OCI-LY1 (cell line): ENCODE results near the gene MGST2.
"Not testable (repeated sequence)": the region's sequence is repeated elsewhere in the genome, so short reads cannot be mapped to it uniquely, and the experiment has no call there.

Source experiments
- H2AFZ ChIP-seq: fragments of 200-600 bp; sonication (generic), shearing (Covaris generic); 2 replicates; pipeline ENCODE4 v1.6.0; 2014; ENCODE audit warnings: antibody characterized with exemption, mild to moderate bottlenecking, low read length
- H3F3A ChIP-seq: fragments of 200-600 bp; sonication (generic), shearing (Covaris generic); 2 replicates; pipeline ENCODE4 v1.6.0; 2014; ENCODE audit warnings: mild to moderate bottlenecking, antibody characterized with exemption, low read length, moderate library complexity; ENCODE audit not compliant: insufficient read depth
- H3K27ac ChIP-seq: fragments of 200-600 bp; sonication (generic); 2 replicates; pipeline ENCODE4 v1.5.1; 2014; ENCODE audit warnings: low read length, mixed run types, mild to moderate bottlenecking, low read depth; ENCODE audit not compliant: poor library complexity, severe bottlenecking
- H3K27me3 ChIP-seq: fragments of 200-600 bp; sonication (generic); 2 replicates; pipeline ENCODE4 v1.6.0; 2014; ENCODE audit warnings: antibody characterized with exemption, mild to moderate bottlenecking, low read length, moderate library complexity; ENCODE audit not compliant: insufficient read depth
- H3K36me3 ChIP-seq: fragments of 200-600 bp; sonication (generic); 2 replicates; pipeline ENCODE4 v1.6.1; 2014; ENCODE audit warnings: mild to moderate bottlenecking, antibody characterized with exemption, low read length, moderate library complexity, mixed read lengths; ENCODE audit not compliant: insufficient read depth
- H3K4me1 ChIP-seq: fragments of 200-600 bp; sonication (generic); 2 replicates; pipeline ENCODE4 v1.5.1; 2014; ENCODE audit warnings: mild to moderate bottlenecking, low read length, moderate library complexity; ENCODE audit not compliant: insufficient read depth, severe bottlenecking
- H3K4me2 ChIP-seq: fragments of 200-600 bp; sonication (generic), shearing (Covaris generic); 2 replicates; pipeline ENCODE4 v1.6.1; 2014; ENCODE audit warnings: low read length
- H3K4me3 ChIP-seq: fragments of 200-600 bp; sonication (generic); 2 replicates; pipeline ENCODE4 v1.5.1; 2014; ENCODE audit warnings: low read length, low read depth, mild to moderate bottlenecking, mixed read lengths; ENCODE audit not compliant: poor library complexity, severe bottlenecking
- H3K79me2 ChIP-seq: fragments of 200-600 bp; shearing (Covaris generic); 2 replicates; pipeline ENCODE4 v1.6.1; 2016; ENCODE audit warnings: mixed run types, low read length, mixed read lengths; ENCODE audit not compliant: insufficient read depth
- H3K9ac ChIP-seq: fragments of 200-600 bp; sonication (generic), shearing (Covaris generic); 2 replicates; pipeline ENCODE4 v1.6.1; 2014; ENCODE audit warnings: mild to moderate bottlenecking, low read length, mixed read lengths
- H3K9me2 ChIP-seq: fragments of 200-600 bp; sonication (generic), shearing (Covaris generic); 2 replicates; pipeline ENCODE4 v1.6.1; 2014; ENCODE audit warnings: low read depth, mild to moderate bottlenecking, low read length, mixed read lengths
- H3K9me3 ChIP-seq: fragments of 200-600 bp; shearing (Covaris generic); 2 replicates; pipeline ENCODE4 v1.6.1; 2014; ENCODE audit warnings: low read length, mixed read lengths
- H4K20me1 ChIP-seq: fragments of 200-600 bp; sonication (generic), shearing (Covaris generic); 2 replicates; pipeline ENCODE4 v1.6.0; 2016; ENCODE audit warnings: mild to moderate bottlenecking, low read length; ENCODE audit not compliant: insufficient read depth
- CTCF ChIP-seq: fragments of 200-600 bp; sonication (generic), shearing (Covaris generic); IDR thresholded peaks from 2 replicates; pipeline ENCODE4 v1.5.1; 2017; ENCODE audit warnings: mild to moderate bottlenecking, antibody characterized with exemption, low read length, moderate library complexity, mixed read lengths
- EZH2 ChIP-seq: fragments of 200-600 bp; sonication (generic), shearing (Covaris generic); IDR thresholded peaks from 2 replicates; pipeline ENCODE4 v1.8.0; 2017; ENCODE audit warnings: borderline replicate concordance, mixed run types, mild to moderate bottlenecking, antibody characterized with exemption, low read length, moderate library complexity, mixed read lengths

The MGST2 gene

DNA sequence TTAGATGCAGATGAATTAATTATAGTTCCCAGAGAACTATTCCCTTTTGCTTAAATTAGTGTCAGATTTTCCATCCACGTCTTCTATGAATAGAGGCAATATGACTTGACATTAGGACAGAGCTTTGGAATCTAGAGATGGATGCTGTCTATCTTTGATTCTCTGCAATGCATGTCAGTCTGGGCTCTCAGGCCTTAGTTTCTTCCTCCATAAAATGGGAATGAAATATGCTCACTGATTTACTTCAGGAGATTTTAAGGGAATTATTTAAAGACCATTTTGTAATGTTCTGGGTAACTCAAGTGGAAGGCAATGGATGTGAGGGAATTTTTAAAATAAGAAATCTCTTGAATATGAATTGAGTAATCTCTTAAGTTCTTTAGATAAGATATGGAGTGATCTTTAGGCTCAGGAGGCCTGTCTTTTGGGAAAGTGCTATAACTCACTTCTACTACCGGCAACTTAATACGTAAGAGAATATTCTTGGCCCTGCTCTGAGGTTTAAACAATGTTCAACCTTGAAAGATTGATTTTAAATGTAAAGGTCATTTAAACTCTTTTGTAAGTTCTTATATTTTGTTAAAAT is 29.0 kb downstream of the MGST2 start:
- no peak overlapping the region for H3K4me3 ChIP-seq
- H3K9me3 ChIP-seq, result peaks cover 3% of the 10 kb centered on the region; the same call in 1 of the 2 replicates
- no peaks in the 10 kb centered on the region for H4K20me1 ChIP-seq
- no peaks in the 10 kb centered on the region for H3K27me3 ChIP-seq
- no peak overlapping the region for H2AFZ ChIP-seq
- no peak overlapping the region for H3K4me2 ChIP-seq
- no peak overlapping the region for H3K27ac ChIP-seq
- H3K4me1 ChIP-seq, result no peaks in the 10 kb centered on the region
- no peaks in the 10 kb centered on the region for H3F3A ChIP-seq
- H3K36me3 ChIP-seq, result no peaks in the 10 kb centered on the region
- no peak overlapping the region for H3K9ac ChIP-seq
- no peaks in the 10 kb centered on the region for H3K79me2 ChIP-seq
- TF ChIP-seq EZH2 (no peak), CTCF (no peak)
- no peaks in the 10 kb centered on the region for H3K9me2 ChIP-seq

- Histone ChIP-seq H3K4me2 (no peak overlapping the region), H3K79me2 (no peaks in the 10 kb centered on the region), H3K9me2 (no peaks in the 10 kb centered on the region), H3K4me3 (no peak overlapping the region), H3K4me1 (no peaks in the 10 kb centered on the region), H3K9me3 (peaks cover 3% of the 10 kb centered on the region; the same call in 1 of the 2 replicates), H3K36me3 (no peaks in the 10 kb centered on the region), H2AFZ (no peak overlapping the region), H3K27ac (no peak overlapping the region), H4K20me1 (no peaks in the 10 kb centered on the region), H3K9ac (no peak overlapping the region), H3K27me3 (no peaks in the 10 kb centered on the region), H3F3A (no peaks in the 10 kb centered on the region)
- TF ChIP-seq EZH2 (no peak), CTCF (no peak)
Measured at GRCh38 chr4:139696491-139696890, 30.9 kb downstream of the MGST2 start.

DNA sequence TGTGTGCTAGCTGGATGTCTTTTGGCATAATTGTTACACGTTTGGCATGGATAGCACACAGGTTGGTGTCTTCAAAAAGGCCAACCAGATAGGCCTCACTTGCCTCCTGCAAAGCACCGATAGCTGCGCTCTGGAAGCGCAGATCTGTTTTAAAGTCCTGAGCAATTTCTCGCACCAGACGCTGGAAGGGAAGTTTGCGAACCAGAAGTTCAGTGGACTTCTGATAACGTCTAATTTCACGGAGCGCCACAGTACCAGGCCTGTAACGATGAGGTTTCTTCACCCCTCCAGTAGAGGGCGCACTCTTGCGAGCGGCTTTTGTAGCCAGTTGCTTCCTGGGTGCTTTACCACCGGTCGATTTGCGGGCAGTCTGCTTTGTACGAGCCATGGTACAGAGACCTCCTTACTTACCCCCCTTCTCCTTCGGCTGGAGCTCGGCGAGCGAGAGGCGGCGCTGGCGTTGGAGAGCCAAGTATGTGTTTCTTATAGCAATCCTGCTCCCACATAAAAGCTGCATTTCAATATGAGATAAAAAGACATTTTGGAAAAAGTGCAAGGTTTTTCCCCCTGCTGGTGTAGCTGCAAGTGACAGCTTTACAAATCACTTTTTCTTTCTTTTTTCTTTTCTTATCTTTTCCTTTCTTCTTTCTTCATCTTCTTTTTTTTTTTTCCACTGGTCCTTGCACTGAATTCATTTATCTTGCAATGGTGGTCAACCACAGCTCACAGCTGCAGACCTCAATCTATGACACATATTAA is 32.7 kb downstream of the MGST2 start:
- H4K20me1 ChIP-seq, H3K27me3 ChIP-seq, H3K36me3 ChIP-seq, H3K9me3 ChIP-seq, H3K4me3 ChIP-seq, H3K4me1 ChIP-seq, H3F3A ChIP-seq, H3K79me2 ChIP-seq, H3K27ac ChIP-seq, H3K4me2 ChIP-seq, H3K9me2 ChIP-seq, H2AFZ ChIP-seq, H3K9ac ChIP-seq: not testable (repeated sequence)

DNA sequence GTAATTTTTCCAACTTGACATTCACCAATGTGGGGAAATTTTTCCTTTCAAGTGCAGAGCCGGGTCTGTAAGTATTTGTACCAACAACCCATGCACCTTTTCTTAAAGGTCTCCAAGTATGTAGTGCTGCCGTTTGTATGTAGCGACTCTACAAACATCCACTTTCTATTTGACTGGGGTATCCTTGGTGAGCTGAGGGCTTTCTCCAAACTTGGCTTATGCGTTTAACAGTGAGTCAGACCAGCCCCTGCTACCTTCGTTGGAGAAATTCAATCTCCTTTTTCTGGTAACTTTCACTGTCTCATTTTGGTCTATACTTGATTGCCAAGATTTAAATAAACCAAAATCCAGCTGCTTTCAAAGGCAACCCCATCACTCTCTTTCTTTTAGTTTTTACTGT is 34.9 kb downstream of the MGST2 start:
- Histone ChIP-seq H3K4me2 (no peak overlapping the region), H3K4me3 (no peak overlapping the region), H3K9ac (no peak overlapping the region), H3K9me3 (peaks cover 3% of the 10 kb centered on the region; the same call in 1 of the 2 replicates), H3K4me1 (no peaks in the 10 kb centered on the region), H3K27ac (no peak overlapping the region), H3K9me2 (no peaks in the 10 kb centered on the region), H3F3A (no peaks in the 10 kb centered on the region), H3K27me3 (no peaks in the 10 kb centered on the region), H2AFZ (no peak overlapping the region), H3K79me2 (no peaks in the 10 kb centered on the region), H4K20me1 (no peaks in the 10 kb centered on the region), H3K36me3 (no peaks in the 10 kb centered on the region)
- TF ChIP-seq CTCF, result no peak
- TF ChIP-seq EZH2, result no peak
